OCI-LY3 (cell line): ENCODE data around the gene RBM6.

Experiments used
- H2AFZ ChIP-seq: fragments of 200-600, 300-600 bp; shearing (Covaris generic); 2 replicates; pipeline ENCODE4 v1.6.0; 2014; ENCODE audit warnings: antibody characterized with exemption, low read depth, low read length
- H3K27ac ChIP-seq: fragments of 200-600, 300-600 bp; sonication (generic); 2 replicates; pipeline ENCODE4 v1.5.1; 2014; ENCODE audit warnings: mild to moderate bottlenecking, low read length, moderate library complexity, mixed read lengths
- H3K27me3 ChIP-seq: fragments of 200-600, 300-600 bp; sonication (generic); 2 replicates; pipeline ENCODE4 v1.6.1; 2014; ENCODE audit warnings: low read depth, low read length, mixed read lengths
- H3K36me3 ChIP-seq: fragments of 200-600, 300-600 bp; sonication (generic); replicated peaks from 2 replicates; pipeline ENCODE3; 2014; ENCODE audit warnings: low read depth, low read length, mixed read lengths
- H3K4me1 ChIP-seq: fragments of 300-600, 200-600 bp; sonication (generic); 2 replicates; pipeline ENCODE4 v1.6.1; 2014; ENCODE audit warnings: low read length, mixed read lengths
- H3K4me2 ChIP-seq: fragments of 200-600, 300-600 bp; sonication (generic); 2 replicates; pipeline ENCODE4 v1.6.1; 2014; ENCODE audit warnings: low read length, mixed read lengths
- H3K4me3 ChIP-seq: fragments of 300-600, 200-600 bp; sonication (generic); 2 replicates; pipeline ENCODE4 v1.5.1; 2014; ENCODE audit warnings: antibody characterized with exemption, mild to moderate bottlenecking, low read length, moderate library complexity
- H3K79me2 ChIP-seq: fragments of 300-600, 200-600 bp; shearing (Covaris generic); 2 replicates; pipeline ENCODE4 v1.6.1; 2014; ENCODE audit warnings: mild to moderate bottlenecking, low read length, mixed read lengths
- H3K9ac ChIP-seq: fragments of 300-600, 200-600 bp; shearing (Covaris generic); 2 replicates; pipeline ENCODE4 v1.6.0; 2014; ENCODE audit warnings: mild to moderate bottlenecking, low read length, moderate library complexity
- H3K9me3 ChIP-seq: fragments of 200-600, 300-600 bp; shearing (Covaris generic); 2 replicates; pipeline ENCODE4 v1.6.1; 2014; ENCODE audit warnings: low read length, mixed read lengths; ENCODE audit not compliant: insufficient read depth
- H4K20me1 ChIP-seq: fragments of 200-600, 300-600 bp; sonication (generic); 2 replicates; pipeline ENCODE4 v1.6.1; 2016; ENCODE audit warnings: low read length, mixed read lengths; ENCODE audit not compliant: insufficient read depth
- EZH2phosphoT487 ChIP-seq: fragments of 200-600 bp; shearing (Covaris generic); IDR thresholded peaks from 2 replicates; pipeline ENCODE4 v1.6.1; 2018; ENCODE audit warnings: antibody characterized with exemption, mixed run types, low read depth
- TF ChIP-seq, protein P1 (sequence below): fragments of 200-600, 300-600 bp; sonication (generic); IDR thresholded peaks from 2 replicates; pipeline ENCODE4 v1.5.1; 2014; ENCODE audit warnings: antibody characterized with exemption, low read length, low read depth

RBM6 gene

DNA sequence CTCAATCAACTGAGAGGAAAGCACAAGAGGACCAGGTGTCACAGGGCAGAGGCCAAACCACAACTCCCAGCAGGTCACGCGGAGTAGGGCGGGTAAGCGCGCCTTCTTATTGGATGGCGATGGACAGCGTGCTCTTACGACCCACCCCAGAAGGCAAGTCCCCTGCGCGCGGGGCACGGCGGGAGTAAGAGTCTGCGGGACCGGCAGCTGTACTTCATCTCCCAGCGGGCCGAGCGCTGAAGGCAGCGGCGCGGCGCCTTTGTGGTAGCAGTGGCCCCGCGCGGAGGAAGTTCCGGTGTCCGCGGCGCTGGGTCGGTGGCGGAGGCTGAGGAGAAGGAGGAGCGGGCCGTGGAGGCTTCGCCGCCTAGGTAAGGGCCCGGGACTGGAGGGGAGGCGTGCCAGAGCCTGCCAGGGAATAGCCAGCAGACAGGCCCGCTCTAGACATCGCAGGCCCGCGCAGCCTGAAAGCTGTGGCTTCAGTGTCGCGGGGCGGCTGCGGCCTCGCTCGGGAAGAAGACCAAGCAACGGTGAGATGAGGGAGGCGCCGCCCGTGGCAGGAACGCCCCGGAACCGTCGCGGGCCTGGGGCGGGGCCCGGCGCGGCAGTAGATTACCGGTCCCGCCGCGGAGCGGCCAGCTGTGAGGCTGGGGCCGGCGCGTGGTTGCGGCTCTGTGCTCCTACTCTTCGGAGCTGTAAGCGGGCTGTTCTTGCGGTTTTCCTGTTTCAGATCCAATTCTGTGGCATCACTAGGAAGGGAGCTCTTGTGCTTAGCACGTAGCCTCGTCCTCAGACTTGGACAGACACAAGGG lies at the start of gene RBM6:
RBM6 (plus strand) TSS at position 293 of the 809 bp plus-strand sequence. CDS start 22,492 bp downstream, outside the sequence.
- Histone ChIP-seq H3K9me3 (no peaks in the 10 kb centered on the region), H4K20me1 (peaks cover 25% of the 10 kb centered on the region), H3K9ac (peak within 1 kb of the TSS; percentile 87), H3K4me1 (peaks cover 15% of the 10 kb centered on the region; the same call in 1 of the 2 replicates), H3K4me2 (peak within 1 kb of the TSS; percentile 81), H3K36me3 (peaks cover 10% of the 10 kb centered on the region), H3K4me3 (peak within 1 kb of the TSS; percentile 89), H3K27me3 (no peaks in the 10 kb centered on the region), H2AFZ (peak within 1 kb of the TSS; percentile 55; the same call in 1 of the 2 replicates), H3K27ac (peak within 1 kb of the TSS; percentile 84), H3K79me2 (peaks cover 50% of the 10 kb centered on the region)
- TF ChIP-seq, protein P1, sequence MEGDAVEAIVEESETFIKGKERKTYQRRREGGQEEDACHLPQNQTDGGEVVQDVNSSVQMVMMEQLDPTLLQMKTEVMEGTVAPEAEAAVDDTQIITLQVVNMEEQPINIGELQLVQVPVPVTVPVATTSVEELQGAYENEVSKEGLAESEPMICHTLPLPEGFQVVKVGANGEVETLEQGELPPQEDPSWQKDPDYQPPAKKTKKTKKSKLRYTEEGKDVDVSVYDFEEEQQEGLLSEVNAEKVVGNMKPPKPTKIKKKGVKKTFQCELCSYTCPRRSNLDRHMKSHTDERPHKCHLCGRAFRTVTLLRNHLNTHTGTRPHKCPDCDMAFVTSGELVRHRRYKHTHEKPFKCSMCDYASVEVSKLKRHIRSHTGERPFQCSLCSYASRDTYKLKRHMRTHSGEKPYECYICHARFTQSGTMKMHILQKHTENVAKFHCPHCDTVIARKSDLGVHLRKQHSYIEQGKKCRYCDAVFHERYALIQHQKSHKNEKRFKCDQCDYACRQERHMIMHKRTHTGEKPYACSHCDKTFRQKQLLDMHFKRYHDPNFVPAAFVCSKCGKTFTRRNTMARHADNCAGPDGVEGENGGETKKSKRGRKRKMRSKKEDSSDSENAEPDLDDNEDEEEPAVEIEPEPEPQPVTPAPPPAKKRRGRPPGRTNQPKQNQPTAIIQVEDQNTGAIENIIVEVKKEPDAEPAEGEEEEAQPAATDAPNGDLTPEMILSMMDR: no peak
- TF ChIP-seq EZH2phosphoT487: no peak

DNA sequence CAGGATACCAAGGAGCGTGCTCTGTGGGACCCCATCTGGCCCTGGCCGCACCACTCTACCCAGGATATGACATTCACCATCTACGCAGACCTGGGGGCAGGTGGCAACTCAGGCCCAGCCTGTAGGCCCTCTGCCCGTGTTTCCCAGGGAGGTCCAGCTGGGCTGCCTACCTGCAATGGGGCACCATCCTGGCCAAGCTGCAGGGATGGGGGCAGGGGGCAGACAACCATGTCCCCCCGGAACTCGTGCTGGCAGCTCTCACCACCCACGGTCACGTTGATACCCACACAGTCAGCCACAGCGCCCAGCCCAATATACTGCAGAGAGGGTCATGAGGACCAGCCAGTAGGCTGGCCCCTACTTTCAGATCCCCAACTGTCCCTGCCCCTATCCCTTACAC lies 44.2 kb upstream of the RBM6 start:
- Histone ChIP-seq H3K9ac (no peak overlapping the region), H3K36me3 (no peaks in the 10 kb centered on the region), H3K9me3 (no peaks in the 10 kb centered on the region), H3K27me3 (no peaks in the 10 kb centered on the region), H4K20me1 (no peaks in the 10 kb centered on the region), H3K27ac (no peak overlapping the region), H3K4me2 (no peak overlapping the region), H2AFZ (no peak overlapping the region), H3K4me3 (no peak overlapping the region), H3K4me1 (no peaks in the 10 kb centered on the region), H3K79me2 (no peaks in the 10 kb centered on the region)
- no peak for TF ChIP-seq EZH2phosphoT487
- TF ChIP-seq, protein P1: no peak

DNA sequence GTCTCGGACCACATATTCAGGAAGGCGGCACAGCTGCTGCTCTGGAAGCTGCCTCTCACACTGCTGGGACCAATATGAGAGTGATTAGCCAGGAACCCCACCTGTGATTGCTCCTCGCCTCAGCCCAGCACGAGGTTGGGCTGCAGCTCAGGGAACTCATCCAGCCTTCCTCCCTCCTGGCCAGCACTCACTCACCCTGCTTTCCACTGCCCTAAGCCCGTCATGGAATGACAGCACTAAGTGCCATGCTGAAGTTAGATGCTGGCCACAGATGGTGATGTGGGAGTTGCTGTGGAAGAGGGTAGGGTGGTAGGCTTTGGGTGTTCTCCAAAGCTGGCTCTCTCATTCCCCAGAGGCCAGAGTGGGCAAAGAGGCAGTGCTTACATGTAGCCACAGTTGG lies 43.6 kb upstream of the RBM6 start:
- Histone ChIP-seq H3K79me2 (no peaks in the 10 kb centered on the region), H3K4me3 (no peak overlapping the region), H3K27me3 (no peaks in the 10 kb centered on the region), H3K9me3 (no peaks in the 10 kb centered on the region), H3K36me3 (no peaks in the 10 kb centered on the region), H2AFZ (no peak overlapping the region), H4K20me1 (no peaks in the 10 kb centered on the region), H3K4me1 (no peaks in the 10 kb centered on the region; the same call in 1 of the 2 replicates), H3K4me2 (no peak overlapping the region), H3K9ac (no peak overlapping the region), H3K27ac (no peak overlapping the region)
- TF ChIP-seq EZH2phosphoT487: no peak
- TF ChIP-seq, protein P1: no peak

DNA sequence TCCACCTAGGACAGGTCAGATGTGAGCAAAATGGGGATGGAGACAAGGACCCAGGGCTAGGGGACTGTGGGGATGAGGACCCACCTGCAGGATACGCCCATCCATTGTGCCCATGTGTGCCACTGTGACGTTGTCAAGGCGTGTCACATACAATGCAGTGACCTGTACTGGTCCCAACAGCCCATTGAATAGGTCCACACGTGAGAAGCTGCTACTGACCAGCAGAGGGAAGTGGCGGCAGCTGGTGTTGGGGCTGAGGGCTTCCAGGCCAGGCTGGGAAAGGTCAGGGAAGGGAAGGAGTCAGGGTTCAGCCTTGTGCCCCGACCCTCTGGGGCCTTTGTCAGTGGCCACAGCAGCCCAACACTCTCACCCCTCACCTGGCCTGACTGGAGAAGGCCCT lies 41.0 kb upstream of the RBM6 start:
- Histone ChIP-seq H3K79me2 (no peaks in the 10 kb centered on the region), H3K4me2 (no peak overlapping the region), H3K36me3 (no peaks in the 10 kb centered on the region), H3K27me3 (no peaks in the 10 kb centered on the region), H4K20me1 (no peaks in the 10 kb centered on the region), H3K4me3 (no peak overlapping the region), H3K4me1 (peaks cover 6% of the 10 kb centered on the region; the same call in 1 of the 2 replicates), H3K9ac (no peak overlapping the region), H3K27ac (no peak overlapping the region), H3K9me3 (no peaks in the 10 kb centered on the region), H2AFZ (no peak overlapping the region)
- TF ChIP-seq EZH2phosphoT487: no peak
- TF ChIP-seq, protein P1: no peak
